Smooth muscle cell (in vitro differentiated cells): ENCODE data around the gene ESPNL. TPM values are rescaled to one million over a fixed set of nuclear protein-coding genes. Genes with fewer than 3 reads are reported as not detected.

Experiments
- DNase-seq: peaks from one replicate; lab custom pipeline; 2025; ENCODE audit not compliant: unreplicated experiment; lab: John Stamatoyannopoulos, UW
- H2AFZ ChIP-seq: fragments of 200-600 bp; sonication (generic); 2 replicates; pipeline ENCODE4 v1.6.0; 2016; ENCODE audit warnings: antibody characterized with exemption, low read depth, mild to moderate bottlenecking
- H3F3A ChIP-seq: fragments of 200-600 bp; sonication (generic); 2 replicates; pipeline ENCODE4 v1.6.0; 2017; ENCODE audit warnings: antibody characterized with exemption, low read depth
- H3K27ac ChIP-seq: fragments of 200-600 bp; sonication (generic); 2 replicates; pipeline ENCODE4 v1.5.1; 2016; ENCODE audit warnings: low read depth, mild to moderate bottlenecking
- H3K27me3 ChIP-seq: fragments of 200-600 bp; sonication (generic); 2 replicates; pipeline ENCODE4 v1.6.1; 2016; ENCODE audit warnings: low read depth, mild to moderate bottlenecking
- H3K36me3 ChIP-seq: fragments of 200-600 bp; sonication (generic); 2 replicates; pipeline ENCODE4 v1.5.1; 2016; ENCODE audit warnings: low read depth
- H3K4me1 ChIP-seq: fragments of 200-600 bp; sonication (generic); 2 replicates; pipeline ENCODE4 v1.5.1; 2016; ENCODE audit warnings: low read depth
- H3K4me2 ChIP-seq: fragments of 200-600 bp; sonication (generic); 2 replicates; pipeline ENCODE4 v1.6.0; 2016; ENCODE audit warnings: mild to moderate bottlenecking
- H3K4me3 ChIP-seq: fragments of 200-600 bp; sonication (generic); 2 replicates; pipeline ENCODE4 v1.5.1; 2016; ENCODE audit warnings: mild to moderate bottlenecking
- H3K79me2 ChIP-seq: fragments of 200-600 bp; sonication (generic); 2 replicates; pipeline ENCODE4 v1.6.0; 2016; ENCODE audit warnings: low read depth, mild to moderate bottlenecking
- H3K9ac ChIP-seq: fragments of 200-600 bp; sonication (generic); 2 replicates; pipeline ENCODE4 v1.6.0; 2016; ENCODE audit warnings: low read depth
- H3K9me3 ChIP-seq: fragments of 200-600 bp; sonication (generic); replicated peaks from 2 replicates; pipeline ENCODE4 v1.5.1; 2016; ENCODE audit warnings: low read depth
- H4K20me1 ChIP-seq: fragments of 200-600 bp; sonication (generic); 2 replicates; pipeline ENCODE4 v1.6.0; 2016; ENCODE audit warnings: low read depth
- WGBS: methylation state at CpG from one replicate; pipeline ENCODE4 v1.1.7; 2016; ENCODE audit warnings: low lambda C conversion rate; 5-methylcytosine and 5-hydroxymethylcytosine counted together
- polyA plus RNA-seq: library from polyadenylated mRNA; unstranded; fragments of >200 nt; fragmentation: Nextera tagmentation; extraction: Ambion mirVana; gene quantifications from 2 replicates; pipeline ENCODE4 v1.2.1, GENCODE V29; 2016
- total RNA-seq: library from RNA; depleted of rRNA; stranded (reverse); fragments of >200 nt; gene quantifications from 2 replicates; pipeline ENCODE4 v1.2.3, GENCODE V29; 2014
- TF ChIP-seq, protein P1 (sequence below): fragments of 200-600 bp; sonication (generic); IDR thresholded peaks from 2 replicates; pipeline ENCODE4 v1.5.1; 2017; ENCODE audit warnings: borderline replicate concordance, mild to moderate bottlenecking, antibody characterized with exemption; ENCODE audit not compliant: insufficient read depth, poor library complexity, severe bottlenecking

ESPNL gene
- total and polyA plus RNA-seq, 2 experiments from 2014 or later, result 0.04 TPM; not detected in 1

DNA sequence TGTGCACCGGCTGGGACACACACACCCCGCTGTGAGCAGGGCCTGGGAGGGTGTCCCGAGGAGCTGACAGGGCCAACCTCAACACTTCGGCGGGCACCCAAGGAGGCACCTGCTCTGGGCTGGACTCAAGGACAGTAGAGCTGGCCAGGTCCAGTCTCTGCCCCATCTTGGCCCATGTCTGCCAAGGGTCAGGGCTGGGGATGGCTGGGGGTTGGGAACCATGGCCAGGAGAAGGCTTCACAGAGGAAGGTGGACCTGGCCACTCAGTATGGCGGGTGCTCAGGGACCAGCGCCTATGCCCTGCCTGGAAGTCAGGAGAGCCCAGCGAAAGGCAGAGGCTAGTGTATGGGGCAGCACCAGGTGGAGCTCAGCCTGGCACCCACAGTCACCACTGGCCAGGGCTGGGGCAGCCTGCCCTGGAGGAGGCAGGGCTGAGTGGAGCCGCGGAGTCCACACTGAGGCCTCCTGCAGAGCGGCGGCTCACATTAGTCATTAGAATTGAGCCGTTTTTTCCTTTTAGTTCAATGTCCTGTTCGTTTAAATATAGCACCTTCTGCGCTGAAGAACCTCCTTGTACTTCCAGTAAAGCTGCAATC lies 62.8 kb downstream of the ESPNL start:
- 71% methylated on average over 15 of the region's 15 CpGs for WGBS
- Histone ChIP-seq H3K4me1 (peaks cover 5% of the 10 kb centered on the region), H3K36me3 (no peaks in the 10 kb centered on the region), H3F3A (no peaks in the 10 kb centered on the region), H3K4me3 (peak overlapping the region; percentile 36), H3K27ac (no peak overlapping the region), H3K27me3 (peaks cover 64% of the 10 kb centered on the region), H3K4me2 (peak overlapping the region; percentile 76), H4K20me1 (no peaks in the 10 kb centered on the region), H3K9ac (no peak overlapping the region), H2AFZ (no peak overlapping the region), H3K9me3 (no peaks in the 10 kb centered on the region), H3K79me2 (no peaks in the 10 kb centered on the region)
- TF ChIP-seq, protein P1, sequence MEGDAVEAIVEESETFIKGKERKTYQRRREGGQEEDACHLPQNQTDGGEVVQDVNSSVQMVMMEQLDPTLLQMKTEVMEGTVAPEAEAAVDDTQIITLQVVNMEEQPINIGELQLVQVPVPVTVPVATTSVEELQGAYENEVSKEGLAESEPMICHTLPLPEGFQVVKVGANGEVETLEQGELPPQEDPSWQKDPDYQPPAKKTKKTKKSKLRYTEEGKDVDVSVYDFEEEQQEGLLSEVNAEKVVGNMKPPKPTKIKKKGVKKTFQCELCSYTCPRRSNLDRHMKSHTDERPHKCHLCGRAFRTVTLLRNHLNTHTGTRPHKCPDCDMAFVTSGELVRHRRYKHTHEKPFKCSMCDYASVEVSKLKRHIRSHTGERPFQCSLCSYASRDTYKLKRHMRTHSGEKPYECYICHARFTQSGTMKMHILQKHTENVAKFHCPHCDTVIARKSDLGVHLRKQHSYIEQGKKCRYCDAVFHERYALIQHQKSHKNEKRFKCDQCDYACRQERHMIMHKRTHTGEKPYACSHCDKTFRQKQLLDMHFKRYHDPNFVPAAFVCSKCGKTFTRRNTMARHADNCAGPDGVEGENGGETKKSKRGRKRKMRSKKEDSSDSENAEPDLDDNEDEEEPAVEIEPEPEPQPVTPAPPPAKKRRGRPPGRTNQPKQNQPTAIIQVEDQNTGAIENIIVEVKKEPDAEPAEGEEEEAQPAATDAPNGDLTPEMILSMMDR, result no peak
- no peak for DNase-seq

DNA sequence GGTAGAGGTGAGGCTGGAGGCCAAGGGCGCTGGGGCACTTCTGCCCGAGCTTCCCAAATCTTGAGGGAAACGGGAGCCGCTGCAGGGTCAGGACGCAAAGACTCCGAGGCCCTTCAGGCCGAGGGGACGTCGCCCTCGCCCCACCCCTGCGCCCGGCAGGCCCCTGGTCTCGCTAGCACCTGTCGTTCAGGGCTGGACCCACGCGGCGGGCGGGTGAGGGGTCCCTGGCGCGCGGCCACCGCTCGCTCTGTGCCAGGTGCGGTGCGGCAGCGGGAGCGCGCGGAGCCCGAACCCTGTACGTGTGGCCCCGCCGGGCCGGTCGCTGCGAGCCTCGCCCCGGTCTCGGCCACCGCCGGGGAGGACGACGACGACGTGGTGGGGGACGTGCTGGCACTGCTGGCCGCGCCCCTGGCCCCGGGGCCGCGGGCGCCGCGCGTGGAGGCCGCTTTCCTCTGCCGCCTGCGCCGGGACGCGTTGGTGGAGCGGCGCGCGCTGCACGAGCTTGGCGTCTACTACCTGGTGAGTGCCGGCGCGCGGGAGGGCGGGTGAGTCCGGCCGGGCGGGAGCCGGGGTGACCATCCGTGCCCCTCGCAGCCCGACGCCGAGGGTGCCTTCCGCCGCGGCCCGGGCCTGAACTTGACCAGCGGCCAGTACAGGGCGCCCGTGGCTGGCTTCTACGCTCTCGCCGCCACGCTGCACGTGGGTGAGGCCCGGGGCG lies 63.5 kb downstream of the ESPNL start:
- H3K9ac ChIP-seq, result no peak overlapping the region
- no peak overlapping the region for H2AFZ ChIP-seq
- H3K36me3 ChIP-seq, result no peaks in the 10 kb centered on the region
- no peaks in the 10 kb centered on the region for H4K20me1 ChIP-seq
- H3K4me1 ChIP-seq, result peaks cover 5% of the 10 kb centered on the region
- no peak for DNase-seq
- WGBS, result 10% methylated on average over 49 of the region's 95 CpGs
- peaks cover 58% of the 10 kb centered on the region for H3K27me3 ChIP-seq
- H3F3A ChIP-seq, result no peaks in the 10 kb centered on the region
- H3K4me3 ChIP-seq, result peak overlapping the region; percentile 36
- peak overlapping the region; percentile 76 for H3K4me2 ChIP-seq
- H3K27ac ChIP-seq, result no peak overlapping the region
- TF ChIP-seq, protein P1, result no peak
- no peaks in the 10 kb centered on the region for H3K9me3 ChIP-seq
- no peaks in the 10 kb centered on the region for H3K79me2 ChIP-seq

DNA sequence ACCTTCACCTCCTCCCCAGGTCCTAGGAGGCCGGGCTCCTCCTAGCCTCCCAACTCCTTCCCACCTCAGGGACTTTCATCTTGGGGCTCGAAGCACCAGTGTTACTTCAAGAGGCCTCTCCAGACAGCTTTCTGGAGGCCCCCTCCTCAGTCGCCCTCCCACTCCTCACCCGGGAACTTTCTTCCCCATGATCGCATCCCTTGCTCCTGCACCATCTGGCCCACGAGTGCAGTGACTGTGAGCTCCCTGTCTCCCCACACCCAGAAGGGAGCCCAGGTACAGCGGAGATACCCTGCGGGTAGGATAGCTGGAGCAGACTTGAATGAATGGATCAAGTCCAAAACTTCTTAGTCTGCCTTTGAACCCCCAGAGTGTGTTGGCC lies 64.8 kb downstream of the ESPNL start:
- H3K27me3 ChIP-seq, result peaks cover 49% of the 10 kb centered on the region
- H3K4me3 ChIP-seq, result no peak overlapping the region
- TF ChIP-seq, protein P1, result no peak
- WGBS, result 94% methylated on average over 8 of the region's 8 CpGs
- H3K4me2 ChIP-seq, result no peak overlapping the region
- no peaks in the 10 kb centered on the region for H3K9me3 ChIP-seq
- DNase-seq, result no peak
- H3K79me2 ChIP-seq, result no peaks in the 10 kb centered on the region
- no peaks in the 10 kb centered on the region for H3F3A ChIP-seq
- no peak overlapping the region for H2AFZ ChIP-seq
- H3K27ac ChIP-seq, result no peak overlapping the region
- no peaks in the 10 kb centered on the region for H3K36me3 ChIP-seq
- no peaks in the 10 kb centered on the region for H4K20me1 ChIP-seq
- H3K4me1 ChIP-seq, result peaks cover 5% of the 10 kb centered on the region
- H3K9ac ChIP-seq, result no peak overlapping the region
